Astrocyte (in vitro differentiated cells and primary cell): Measurements from ENCODE around the gene PLEKHA8.

Experiments used
- EZH2 ChIP-seq: IDR thresholded peaks from 2 replicates; pipeline ENCODE4 v1.6.1; 2012; ENCODE audit warnings: mild to moderate bottlenecking, low read length, inconsistent platforms; ENCODE audit not compliant: insufficient read depth
- TF ChIP-seq, protein P1 (sequence below): IDR thresholded peaks from 2 replicates; pipeline ENCODE4 v1.5.1; 2011; ENCODE audit warnings: low read depth, mild to moderate bottlenecking, inconsistent platforms, low read length, moderate library complexity; ENCODE audit not compliant: insufficient read depth

DNA sequence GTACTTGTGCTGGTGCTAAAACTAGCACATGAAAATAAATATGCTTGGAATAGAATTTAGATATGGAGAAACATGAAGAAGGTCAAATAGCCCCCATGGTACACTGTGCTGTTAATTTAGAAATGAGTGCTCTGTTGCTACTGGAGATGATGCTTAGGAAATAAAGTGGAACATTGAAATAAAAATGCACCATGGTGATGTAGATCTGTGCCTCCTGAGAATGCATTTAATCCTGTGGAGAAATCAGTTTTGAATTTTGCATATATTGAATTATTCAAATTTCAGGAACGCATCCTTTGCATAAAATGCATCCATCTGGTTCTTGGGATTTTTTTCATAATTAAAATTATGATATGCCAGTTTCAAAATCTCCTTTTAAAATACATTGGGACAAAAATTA is 44.5 kb downstream of the PLEKHA8 start:
- TF ChIP-seq EZH2, result no peak
- TF ChIP-seq, protein P1, sequence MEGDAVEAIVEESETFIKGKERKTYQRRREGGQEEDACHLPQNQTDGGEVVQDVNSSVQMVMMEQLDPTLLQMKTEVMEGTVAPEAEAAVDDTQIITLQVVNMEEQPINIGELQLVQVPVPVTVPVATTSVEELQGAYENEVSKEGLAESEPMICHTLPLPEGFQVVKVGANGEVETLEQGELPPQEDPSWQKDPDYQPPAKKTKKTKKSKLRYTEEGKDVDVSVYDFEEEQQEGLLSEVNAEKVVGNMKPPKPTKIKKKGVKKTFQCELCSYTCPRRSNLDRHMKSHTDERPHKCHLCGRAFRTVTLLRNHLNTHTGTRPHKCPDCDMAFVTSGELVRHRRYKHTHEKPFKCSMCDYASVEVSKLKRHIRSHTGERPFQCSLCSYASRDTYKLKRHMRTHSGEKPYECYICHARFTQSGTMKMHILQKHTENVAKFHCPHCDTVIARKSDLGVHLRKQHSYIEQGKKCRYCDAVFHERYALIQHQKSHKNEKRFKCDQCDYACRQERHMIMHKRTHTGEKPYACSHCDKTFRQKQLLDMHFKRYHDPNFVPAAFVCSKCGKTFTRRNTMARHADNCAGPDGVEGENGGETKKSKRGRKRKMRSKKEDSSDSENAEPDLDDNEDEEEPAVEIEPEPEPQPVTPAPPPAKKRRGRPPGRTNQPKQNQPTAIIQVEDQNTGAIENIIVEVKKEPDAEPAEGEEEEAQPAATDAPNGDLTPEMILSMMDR, result no peak
